ENCODE measurements around the gene GARNL3.

Gene GARNL3

DNA sequence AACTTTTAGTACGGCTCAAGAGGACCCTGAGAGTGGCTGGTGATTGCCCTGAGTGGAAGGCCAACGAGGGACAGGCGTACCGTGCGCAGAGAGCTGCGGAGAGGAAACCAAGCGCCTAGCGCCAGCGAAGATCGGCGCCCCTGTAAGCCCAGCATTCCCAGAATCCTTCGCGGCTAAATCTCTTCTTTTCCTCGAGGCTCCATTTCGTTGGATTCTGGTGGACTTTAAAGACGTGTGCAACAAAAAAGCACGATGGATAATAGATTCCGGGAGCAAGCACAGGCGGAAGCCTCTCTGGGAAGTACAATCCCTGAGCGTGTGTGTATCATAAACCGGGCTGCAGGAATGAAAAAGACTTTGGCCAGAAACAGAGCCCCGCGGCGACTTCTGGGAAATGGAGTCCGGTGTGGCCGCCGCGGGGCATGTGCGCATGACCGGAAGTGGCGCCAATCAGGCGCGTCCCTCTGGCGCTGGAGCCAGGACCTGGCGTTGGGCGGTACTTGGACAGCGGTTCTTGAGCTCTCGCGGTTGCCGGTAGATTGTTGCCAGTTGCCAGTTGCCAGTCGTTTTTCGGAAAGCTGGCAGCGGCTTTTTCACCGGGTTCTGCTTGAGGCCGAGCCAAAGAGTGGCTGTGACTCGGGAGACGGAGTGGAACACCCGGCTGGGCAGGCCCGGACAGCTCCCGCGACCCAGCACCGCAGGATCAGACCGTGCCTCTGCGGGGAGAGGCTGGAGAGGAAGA is 159.5 kb downstream of the GARNL3 start, which contains the start of gene ZNF79:
Gene ZNF79, plus strand, starts transcription at position 449 of the 742 bp plus-strand sequence. CDS start 406 bp downstream, outside the sequence.
- DNase-seq (ENCODE audit: low read depth in 1 of 2, low spot score in 1 of 2), result peak; percentile 94 to 96

DNA sequence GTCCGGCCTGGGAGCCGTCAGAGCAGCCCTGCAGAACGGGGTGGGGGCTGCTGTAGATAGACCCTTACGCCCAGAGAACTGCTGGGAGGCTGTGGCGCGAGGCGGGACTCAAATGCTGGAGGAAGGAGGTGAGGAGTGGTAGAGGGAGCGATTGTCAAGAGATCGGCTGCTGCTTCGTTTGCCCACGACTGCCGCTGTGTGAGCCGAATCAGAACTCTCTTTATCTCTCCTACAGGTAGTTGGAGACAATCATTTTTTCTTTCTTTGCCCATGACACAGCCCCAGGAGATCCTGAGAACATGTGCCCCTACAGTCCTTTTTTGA is 160.1 kb downstream of the GARNL3 start:
- in situ Hi-C loops (cut with HindIII; ENCODE audit: low pct_unique_long_range_greater_than_20kb, low sequenced_read_pairs), result no loop called here
- TF ChIP-seq JUND (IDR thresholded peaks at IDR 0.05; ENCODE audit: low read depth), result no peak
- no peak for DNase-seq (ENCODE audit: low read depth in 1 of 2, low spot score in 1 of 2)

More for the DNA sequence above, 159.5 kb downstream of the GARNL3 start, which contains the start of gene ZNF79:
- in situ Hi-C loops (cut with HindIII; ENCODE audit: low pct_unique_long_range_greater_than_20kb, low sequenced_read_pairs), result no loop called here
- TF ChIP-seq JUND (IDR thresholded peaks at IDR 0.05; ENCODE audit: low read depth), result no peak

DNA sequence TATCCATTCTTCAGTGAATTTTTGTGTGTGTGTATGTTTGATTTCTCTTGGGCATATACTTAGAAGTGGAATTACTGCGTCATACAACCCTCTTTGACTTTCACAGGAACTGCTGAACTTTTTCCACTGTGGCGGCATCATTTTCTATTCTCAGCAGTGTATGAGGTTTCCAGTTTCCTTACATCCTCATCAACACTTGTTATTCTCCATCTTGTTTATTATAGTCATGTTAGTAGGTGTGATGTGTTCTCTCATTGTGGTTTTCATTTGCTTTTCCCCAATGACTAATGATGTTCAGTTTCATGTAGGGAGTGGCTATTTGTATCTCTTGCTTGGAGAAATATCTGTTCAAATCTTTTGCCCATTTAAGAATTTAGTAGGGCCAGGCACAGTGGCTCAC is 162.2 kb downstream of the GARNL3 start:
- TF ChIP-seq JUND (IDR thresholded peaks at IDR 0.05; ENCODE audit: low read depth), result no peak
- in situ Hi-C loops (cut with HindIII; ENCODE audit: low pct_unique_long_range_greater_than_20kb, low sequenced_read_pairs), result no loop called here
- no peak for DNase-seq (ENCODE audit: low read depth in 1 of 2, low spot score in 1 of 2)

DNA sequence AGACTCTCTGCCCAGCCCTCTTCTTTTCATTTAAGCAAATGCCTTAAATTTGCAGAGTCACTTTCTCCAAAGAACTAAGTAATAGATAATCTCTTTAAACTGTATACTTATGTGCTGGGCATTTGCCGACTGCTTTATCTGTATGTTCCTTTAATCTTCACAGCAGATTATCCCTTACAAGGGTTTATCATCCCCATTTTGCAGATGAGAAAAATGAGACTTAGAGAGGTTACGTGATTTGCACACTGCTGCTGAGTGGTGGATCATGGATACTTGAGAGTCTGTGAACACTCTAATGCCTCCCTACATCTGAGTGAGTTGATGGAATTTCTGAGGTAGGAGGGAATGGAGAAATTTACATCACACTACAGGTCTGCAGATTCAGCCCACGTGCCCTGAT is 163.8 kb downstream of the GARNL3 start:
- in situ Hi-C loops (cut with HindIII; ENCODE audit: low pct_unique_long_range_greater_than_20kb, low sequenced_read_pairs), result no loop called here
- DNase-seq (ENCODE audit: low read depth in 1 of 2, low spot score in 1 of 2), result no peak
- no peak for TF ChIP-seq JUND (IDR thresholded peaks at IDR 0.05; ENCODE audit: low read depth)

DNA sequence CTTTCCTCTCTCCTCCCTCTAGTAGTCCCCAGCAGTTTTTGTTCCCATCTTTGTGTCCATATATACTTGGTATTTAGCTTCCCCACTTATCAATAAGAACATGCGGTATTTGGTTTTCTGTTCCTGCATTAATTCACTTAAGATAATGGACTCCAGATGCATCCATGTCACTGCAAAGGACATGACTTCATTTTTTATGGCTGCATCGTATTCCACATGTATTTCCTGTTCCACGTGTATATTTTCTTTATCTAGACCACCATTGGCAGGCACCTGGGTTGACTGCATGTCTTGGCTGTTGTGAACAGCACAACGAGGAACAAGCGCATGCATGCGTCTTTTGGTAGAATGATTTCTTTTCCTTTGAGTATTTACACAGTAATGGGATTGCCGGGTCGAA is 165.8 kb downstream of the GARNL3 start:
- no peak for DNase-seq (ENCODE audit: low read depth in 1 of 2, low spot score in 1 of 2)
- in situ Hi-C loops (cut with HindIII; ENCODE audit: low pct_unique_long_range_greater_than_20kb, low sequenced_read_pairs), result no loop called here
- TF ChIP-seq JUND (IDR thresholded peaks at IDR 0.05; ENCODE audit: low read depth), result no peak

DNA sequence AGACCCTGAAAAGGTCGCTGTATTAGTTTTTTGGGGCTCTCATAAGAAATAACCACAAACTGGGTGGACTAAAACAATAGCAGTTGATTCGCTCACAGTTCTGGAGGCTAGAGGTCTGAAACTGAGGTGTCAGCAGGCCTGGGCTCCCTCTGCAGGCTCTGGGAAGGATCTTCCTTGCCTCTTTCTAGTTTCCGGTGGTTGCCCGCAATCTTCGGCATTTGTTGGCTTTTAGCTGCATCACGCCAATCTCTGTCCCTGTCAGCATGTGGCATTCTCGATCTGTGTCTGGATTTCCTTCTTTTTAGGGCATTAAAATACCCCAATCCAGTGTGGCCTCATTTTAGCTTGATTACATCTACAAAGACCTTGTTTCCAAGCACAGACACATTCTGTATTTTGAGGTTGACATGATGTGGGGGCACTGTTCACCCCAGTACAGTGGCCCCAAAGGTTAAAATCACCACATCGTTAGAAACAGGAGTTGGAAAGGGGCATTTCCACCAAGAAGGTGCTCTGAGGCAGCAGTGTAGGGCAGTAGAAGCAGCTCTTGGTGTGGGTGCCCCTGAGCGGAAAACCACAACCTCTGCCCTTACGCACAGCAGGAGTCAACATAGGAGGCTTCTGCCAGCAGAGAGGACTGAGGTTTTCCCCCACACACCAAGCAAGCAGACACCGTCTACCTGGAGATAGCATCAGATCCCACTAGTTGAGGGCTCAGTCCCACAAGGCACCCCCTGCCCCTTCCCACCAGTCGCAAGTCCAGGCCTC is 173.1 kb downstream of the GARNL3 start:
- no peak for TF ChIP-seq JUND (IDR thresholded peaks at IDR 0.05; ENCODE audit: low read depth)
- in situ Hi-C loops (cut with HindIII; ENCODE audit: low pct_unique_long_range_greater_than_20kb, low sequenced_read_pairs), result no loop called here
- DNase-seq (ENCODE audit: low read depth in 1 of 2, low spot score in 1 of 2), result peak in 1 of 2 experiments; percentile 63

DNA sequence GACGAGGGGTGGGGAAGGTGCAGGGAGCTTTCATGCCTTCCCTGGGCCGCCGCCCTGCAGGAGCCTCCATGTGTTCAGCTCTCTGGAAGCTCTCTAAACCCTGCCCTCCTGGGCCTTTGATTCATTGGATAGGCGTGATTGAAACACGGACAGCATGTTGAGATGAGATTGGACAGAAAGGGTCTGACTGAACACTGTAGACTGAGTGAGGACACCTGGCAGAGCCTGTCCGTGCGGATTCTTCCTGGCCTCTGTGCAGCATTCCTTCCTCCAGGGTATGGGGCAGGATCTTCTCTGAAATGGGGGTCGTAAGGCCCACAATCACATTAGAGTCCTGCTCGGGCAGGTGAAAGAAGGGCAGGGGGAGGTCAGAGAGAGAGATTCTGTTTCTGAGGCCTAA is 173.8 kb downstream of the GARNL3 start:
- in situ Hi-C loops (cut with HindIII; ENCODE audit: low pct_unique_long_range_greater_than_20kb, low sequenced_read_pairs), result no loop called here
- DNase-seq (ENCODE audit: low read depth in 1 of 2, low spot score in 1 of 2), result peak in 1 of 2 experiments; percentile 72
- TF ChIP-seq JUND (IDR thresholded peaks at IDR 0.05; ENCODE audit: low read depth), result no peak
